NCI-H2107 treated with DMSO at 0.1 percent for 48 hours (cell line): Measurements from ENCODE around the gene SYCP1.
"Not testable (repeated sequence)": the region's sequence is repeated elsewhere in the genome, so short reads cannot be mapped to it uniquely, and the experiment has no call there.

Experiments
- DNase-seq: peaks from one replicate; lab custom pipeline; 2025; ENCODE audit not compliant: unreplicated experiment; lab: John Stamatoyannopoulos, UW

Gene SYCP1

GRCh38 chr1:114956570-114956969 is 101.9 kb downstream of the SYCP1 start:
- no peak for DNase-seq

- DNase-seq: no peak
Measured at GRCh38 chr1:114959423-114959822, 104.8 kb downstream of the SYCP1 start.

- DNase-seq: no peak
Measured at GRCh38 chr1:114976891-114977290, 122.2 kb downstream of the SYCP1 start.

- peak; percentile 41 for DNase-seq
Measured at GRCh38 chr1:114979278-114979891, 124.7 kb downstream of the SYCP1 start.

- no peak for DNase-seq
Measured at GRCh38 chr1:114982251-114982650, 127.6 kb downstream of the SYCP1 start.

- no peak for DNase-seq
Measured at GRCh38 chr1:114986286-114986685, 131.6 kb downstream of the SYCP1 start.

- no peak for DNase-seq
Measured at GRCh38 chr1:114988095-114988494, 133.4 kb downstream of the SYCP1 start.

GRCh38 chr1:114997510-114998289 is 143.0 kb downstream of the SYCP1 start:
- no peak for DNase-seq

GRCh38 chr1:115006191-115006590 is 151.5 kb downstream of the SYCP1 start:
- DNase-seq: no peak

GRCh38 chr1:115012006-115012405 is 157.3 kb downstream of the SYCP1 start:
- DNase-seq: no peak

- no peak for DNase-seq
Measured at GRCh38 chr1:115012434-115012833, 157.8 kb downstream of the SYCP1 start.

GRCh38 chr1:115013792-115014191 is 159.1 kb downstream of the SYCP1 start:
- no peak for DNase-seq

GRCh38 chr1:115019549-115019948 is 164.9 kb downstream of the SYCP1 start:
- DNase-seq: not testable (repeated sequence)

- DNase-seq: no peak
Measured at GRCh38 chr1:115021145-115021544, 166.5 kb downstream of the SYCP1 start.

- DNase-seq: no peak
Measured at GRCh38 chr1:115023593-115023992, 168.9 kb downstream of the SYCP1 start.

- DNase-seq: no peak
Measured at GRCh38 chr1:115029526-115029925, 174.9 kb downstream of the SYCP1 start, which contains the start of gene TSHB. TSS of gene TSHB (plus strand) at chr1:115029826. CDS start at chr1:115033363, 3,537 bp downstream.

- DNase-seq: no peak
Measured at GRCh38 chr1:115031595-115031994, 176.9 kb downstream of the SYCP1 start.

GRCh38 chr1:115035652-115036051 is 181.0 kb downstream of the SYCP1 start:
- no peak for DNase-seq

GRCh38 chr1:115036814-115037507 is 182.3 kb downstream of the SYCP1 start:
- no peak for DNase-seq

GRCh38 chr1:115040501-115040900 is 185.8 kb downstream of the SYCP1 start:
- DNase-seq: no peak

- peak; percentile 2 for DNase-seq
Measured at GRCh38 chr1:115041654-115042053, 187.0 kb downstream of the SYCP1 start.
